Parathyroid adenoma (tissue), 2 donors: ENCODE results near the gene PDE4D.

Experiments
- H2AFZ ChIP-seq: fragments of 300-600 bp; sonication (generic); one replicate; pipeline ENCODE4 v1.7.0; 2017; ENCODE audit warnings: antibody characterized with exemption, mild to moderate bottlenecking
- H3K27ac ChIP-seq: fragments of 300-600 bp; sonication (generic); one replicate; pipeline ENCODE4 v1.7.0; 2017
- H3K27me3 ChIP-seq: fragments of 300-600 bp; sonication (generic); one replicate; pipeline ENCODE4 v1.7.0; 2017; ENCODE audit warnings: low read length; ENCODE audit not compliant: control insufficient read depth, insufficient read depth
- H3K36me3 ChIP-seq: fragments of 300-600 bp; sonication (generic); one replicate; pipeline ENCODE4 v1.7.0; 2017; ENCODE audit warnings: low read length; ENCODE audit not compliant: control insufficient read depth, insufficient read depth
- H3K4me1 ChIP-seq: fragments of 300-600 bp; sonication (generic); one replicate; pipeline ENCODE4 v1.7.0; 2017; ENCODE audit warnings: control low read depth
- H3K4me2 ChIP-seq: fragments of 300-600 bp; sonication (generic); one replicate; pipeline ENCODE4 v1.7.0; 2017; ENCODE audit warnings: low read length
- H3K4me3 ChIP-seq: fragments of 300-600 bp; sonication (generic); one replicate; pipeline ENCODE4 v1.7.0; 2017; ENCODE audit warnings: low read depth, low read length
- H3K79me2 ChIP-seq: fragments of 300-600 bp; sonication (generic); one replicate; pipeline ENCODE4 v1.7.0; 2017; ENCODE audit warnings: control low read depth
- H3K9ac ChIP-seq: fragments of 300-600 bp; sonication (generic); one replicate; pipeline ENCODE4 v1.7.0; 2017; ENCODE audit warnings: mild to moderate bottlenecking
- H3K9me3 ChIP-seq: fragments of 300-600 bp; sonication (generic); one replicate; pipeline ENCODE4 v1.7.0; 2017; ENCODE audit warnings: low read length; ENCODE audit not compliant: control insufficient read depth
- CTCF ChIP-seq: fragments of 300-600 bp; sonication (generic); IDR thresholded peaks from one replicate; pipeline ENCODE4 v1.7.0; 2017; ENCODE audit warnings: antibody characterized with exemption, mild to moderate bottlenecking
- donor health status: primary hyperparathyroidism.

PDE4D gene

GRCh38 chr5:59366784-59367183 is 526.7 kb downstream of the PDE4D start:
- no peaks in the 10 kb centered on the region for H3K27me3 ChIP-seq
- H2AFZ ChIP-seq, result no peak overlapping the region
- no peak overlapping the region for H3K27ac ChIP-seq
- H3K9ac ChIP-seq, result no peak overlapping the region
- H3K36me3 ChIP-seq, result no peaks in the 10 kb centered on the region
- no peak overlapping the region for H3K4me3 ChIP-seq
- TF ChIP-seq CTCF, result no peak
- H3K4me1 ChIP-seq, result peaks cover 2% of the 10 kb centered on the region
- H3K9me3 ChIP-seq, result no peaks in the 10 kb centered on the region
- H3K4me2 ChIP-seq, result no peak overlapping the region
- H3K79me2 ChIP-seq, result no peaks in the 10 kb centered on the region

- Histone ChIP-seq H3K4me2 (no peak overlapping the region), H2AFZ (no peak overlapping the region), H3K9me3 (no peaks in the 10 kb centered on the region), H3K27me3 (no peaks in the 10 kb centered on the region), H3K9ac (no peak overlapping the region), H3K79me2 (no peaks in the 10 kb centered on the region), H3K4me1 (peaks cover 2% of the 10 kb centered on the region), H3K27ac (no peak overlapping the region), H3K36me3 (no peaks in the 10 kb centered on the region), H3K4me3 (no peak overlapping the region)
- TF ChIP-seq CTCF, result no peak
Observed at GRCh38 chr5:59362438-59362837, 531.1 kb downstream of the PDE4D start.

- no peaks in the 10 kb centered on the region for H3K9me3 ChIP-seq
- no peak overlapping the region for H3K4me2 ChIP-seq
- H3K27me3 ChIP-seq, result no peaks in the 10 kb centered on the region
- no peak for TF ChIP-seq CTCF
- H3K4me3 ChIP-seq, result no peak overlapping the region
- no peaks in the 10 kb centered on the region for H3K79me2 ChIP-seq
- H3K9ac ChIP-seq, result no peak overlapping the region
- H2AFZ ChIP-seq, result no peak overlapping the region
- H3K27ac ChIP-seq, result no peak overlapping the region
- H3K4me1 ChIP-seq, result peaks cover 2% of the 10 kb centered on the region
- H3K36me3 ChIP-seq, result no peaks in the 10 kb centered on the region
Observed at GRCh38 chr5:59361454-59361853, 532.1 kb downstream of the PDE4D start.

- Histone ChIP-seq H3K4me3 (no peak overlapping the region), H3K27ac (no peak overlapping the region), H3K9me3 (no peaks in the 10 kb centered on the region), H3K4me1 (peaks cover 2% of the 10 kb centered on the region), H3K4me2 (no peak overlapping the region), H3K36me3 (no peaks in the 10 kb centered on the region), H3K27me3 (no peaks in the 10 kb centered on the region), H3K9ac (no peak overlapping the region), H2AFZ (no peak overlapping the region), H3K79me2 (no peaks in the 10 kb centered on the region)
- no peak for TF ChIP-seq CTCF
Observed at GRCh38 chr5:59360130-59360555, 533.4 kb downstream of the PDE4D start.

GRCh38 chr5:59358005-59358861 is 535.3 kb downstream of the PDE4D start:
- no peaks in the 10 kb centered on the region for H3K27me3 ChIP-seq
- TF ChIP-seq CTCF, result no peak

More at GRCh38 chr5:59358005-59358861, 535.3 kb downstream of the PDE4D start:
- H3K36me3 ChIP-seq, result no peaks in the 10 kb centered on the region
- H3K9ac ChIP-seq, result no peak overlapping the region
- no peak overlapping the region for H2AFZ ChIP-seq
- H3K79me2 ChIP-seq, result no peaks in the 10 kb centered on the region
- no peak overlapping the region for H3K27ac ChIP-seq
- no peaks in the 10 kb centered on the region for H3K9me3 ChIP-seq
- H3K4me3 ChIP-seq, result no peak overlapping the region
- no peak overlapping the region for H3K4me2 ChIP-seq
- no peaks in the 10 kb centered on the region for H3K4me1 ChIP-seq
